ENCODE results near the gene XRN1.

- TF ChIP-seq EZH2 (IDR thresholded peaks at IDR 0.05; ENCODE audit: borderline replicate concordance, insufficient read depth, low read depth, low read length, poor library complexity, severe bottlenecking) (no peak), CTCF (IDR thresholded peaks at IDR 0.05) (no peak)
Measured at GRCh38 chr3:142459096-142459495, 11.3 kb upstream of the XRN1 start.
